ENCODE data around the gene NIT1. TPM values are rescaled to one million over a fixed set of nuclear protein-coding genes. Genes with fewer than 3 reads are reported as not detected.

The NIT1 gene
- total RNA-seq, 1 experiment from 2014 or later = 65.9 TPM

DNA sequence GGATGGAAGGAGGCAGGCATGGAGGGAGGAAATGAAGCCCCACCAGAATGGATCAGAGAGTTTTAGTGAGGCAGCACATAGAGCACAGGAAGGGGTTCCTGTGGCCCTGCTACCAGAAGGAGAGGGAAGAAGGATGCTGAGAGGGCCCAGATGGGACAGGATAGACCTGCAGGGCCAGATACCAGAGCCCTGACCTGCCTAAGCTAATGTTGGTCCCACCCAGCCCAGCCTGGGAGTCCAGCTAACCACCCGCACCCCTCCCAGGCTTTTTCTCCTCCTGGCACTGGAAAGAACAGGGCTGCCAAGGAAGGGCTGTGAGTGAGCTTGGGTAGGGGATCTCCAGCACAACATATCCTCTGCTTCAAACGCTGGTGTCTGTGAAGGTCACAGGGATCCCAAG is 35.4 kb upstream of the NIT1 start:
- H3K27ac ChIP-seq (ENCODE audit: low read depth, low read length) = peak overlapping the region; percentile 46
- ATAC-seq = no peak
- DNase-seq (ENCODE audit: low read depth, low spot score) = no peak
- intact Hi-C loops (cut with micrococcal nuclease) = no loop called here
- ChIA-PET CTCF (interaction anchor here (1.1 to 2.4 kb wide), 2 partner anchors 11 to 15 kb away, joined by 3 to 7 read pairs; no protein-coding TSS in a partner anchor), POLR2A (interaction anchor here (1.5 kb wide), 2 partner anchors 9 to 37 kb away, joined by 3 read pairs; partner anchors contain the start of gene USF1), RAD21 (ENCODE audit: low non-redundant PET in 1 of 2, low total read pairs in 2 of 2, uncharacterized antibody in 2 of 2, unreplicated experiment in 2 of 2) (no interaction called here)
- H3K36me3 ChIP-seq (ENCODE audit: control insufficient read depth in 1 of 2, insufficient read depth in 2 of 2, low read length in 2 of 2) = no peaks in the 10 kb centered on the region
- peaks cover 34 to 71% of the 10 kb centered on the region in 2 experiments for H3K4me1 ChIP-seq (ENCODE audit: control insufficient read depth in 1 of 2, insufficient read depth in 2 of 2, low read length in 2 of 2)
- H3K9me2 ChIP-seq (ENCODE audit: insufficient read depth) = no peaks in the 10 kb centered on the region
- no peaks in the 10 kb centered on the region for H4K20me1 ChIP-seq (ENCODE audit: insufficient read depth)
- peak overlapping the region; percentile 46 for H3K9ac ChIP-seq (ENCODE audit: low read length)
- TF ChIP-seq ELF1 (IDR thresholded peaks at IDR 0.05; ENCODE audit: borderline replicate concordance, low read depth) = no peak
- no peak for TF ChIP-seq TCF7L2 (IDR thresholded peaks at IDR 0.05; ENCODE audit: borderline replicate concordance, extremely low read depth, insufficient read depth, insufficient read length)
- no peak for TF ChIP-seq POLR2AphosphoS5 (IDR thresholded peaks at IDR 0.05; ENCODE audit: low read depth, low read length)
- no TSS peak for BruUV-seq (replicated peaks)
- no peaks in the 10 kb centered on the region for H3K27me3 ChIP-seq (ENCODE audit: insufficient read depth, low read length)
- peak overlapping the region in 1 of 2 experiments; percentile 40; a peak in 2 of 4 replicates for H3K4me3 ChIP-seq (replicated peaks in 1 of 2; ENCODE audit: low read depth in 1 of 2, low read length in 2 of 2)
- H2AFZ ChIP-seq (ENCODE audit: low read depth, low read length, poor library complexity, severe bottlenecking) = no peak overlapping the region
- H3K9me3 ChIP-seq (ENCODE audit: control insufficient read depth in 1 of 2, insufficient read depth in 1 of 2, low read depth in 1 of 2, low read length in 2 of 2) = no peaks in the 10 kb centered on the region
- peak overlapping the region; percentile 73 for H3K4me2 ChIP-seq (ENCODE audit: low read length)
- H3K79me2 ChIP-seq (ENCODE audit: insufficient read depth, low read length) = no peaks in the 10 kb centered on the region

- Histone ChIP-seq H3K4me1 (ENCODE audit: control insufficient read depth in 1 of 2, insufficient read depth in 2 of 2, low read length in 2 of 2) (peaks cover 34 to 78% of the 10 kb centered on the region in 2 experiments), H3K79me2 (ENCODE audit: insufficient read depth, low read length) (no peaks in the 10 kb centered on the region), H4K20me1 (ENCODE audit: insufficient read depth) (no peaks in the 10 kb centered on the region), H3K27ac (ENCODE audit: low read depth, low read length) (peak overlapping the region; percentile 46), H3K9me3 (ENCODE audit: control insufficient read depth in 1 of 2, insufficient read depth in 1 of 2, low read depth in 1 of 2, low read length in 2 of 2) (no peaks in the 10 kb centered on the region), H2AFZ (ENCODE audit: low read depth, low read length, poor library complexity, severe bottlenecking) (peak overlapping the region; percentile 56), H3K36me3 (ENCODE audit: control insufficient read depth in 1 of 2, insufficient read depth in 2 of 2, low read length in 2 of 2) (no peaks in the 10 kb centered on the region), H3K9me2 (ENCODE audit: insufficient read depth) (no peaks in the 10 kb centered on the region), H3K9ac (ENCODE audit: low read length) (peak overlapping the region; percentile 46), H3K4me3 (replicated peaks in 1 of 2; ENCODE audit: low read depth in 1 of 2, low read length in 2 of 2) (peak overlapping the region; percentile 11 to 40; a peak in 3 of 4 replicates), H3K27me3 (ENCODE audit: insufficient read depth, low read length) (no peaks in the 10 kb centered on the region), H3K4me2 (ENCODE audit: low read length) (peak overlapping the region; percentile 73)
- BruUV-seq (replicated peaks) = TSS peak; percentile 94
- CTCF ChIA-PET = interaction anchor here (1.1 to 2.4 kb wide), 2 partner anchors 11 to 14 kb away, joined by 3 to 7 read pairs; no protein-coding TSS in a partner anchor
- RAD21 ChIA-PET (ENCODE audit: low non-redundant PET in 1 of 2, low total read pairs in 2 of 2, uncharacterized antibody in 2 of 2, unreplicated experiment in 2 of 2) = interaction anchor here in 1 of 2 experiments (0.5 kb wide), 1 partner anchor 93 kb away, joined by 3 read pairs; no protein-coding TSS in a partner anchor
- DNase-seq (ENCODE audit: low read depth, low spot score) (peak; percentile 89), ATAC-seq (peak; percentile 94)
- POLR2A ChIA-PET = interaction anchor here (0.8 to 1.5 kb wide), 4 partner anchors 9 to 38 kb away, joined by 3 to 4 read pairs (median 3); partner anchors contain the start of gene USF1
- intact Hi-C loops (cut with micrococcal nuclease) = loop anchor here (1.0 kb wide), 1 partner anchor 32 kb away; no protein-coding TSS in a partner anchor
- TF ChIP-seq EGR1 (IDR thresholded peaks at IDR 0.05; ENCODE audit: low read depth) = no peak
- TF ChIP-seq FOSL1 (IDR thresholded peaks at IDR 0.05; ENCODE audit: low read depth) = no peak
- TF ChIP-seq REST (IDR thresholded peaks at IDR 0.05; ENCODE audit: low read depth) = no peak
- peak; percentile 40 for TF ChIP-seq ZFX (IDR thresholded peaks at IDR 0.05)
- no peak for TF ChIP-seq JUND (IDR thresholded peaks at IDR 0.05)
- no peak for TF ChIP-seq ELF1 (IDR thresholded peaks at IDR 0.05; ENCODE audit: borderline replicate concordance, low read depth)
- no peak for TF ChIP-seq CEBPB (IDR thresholded peaks at IDR 0.05; ENCODE audit: low read depth)
- no peak for TF ChIP-seq EZH2phosphoT487 (IDR thresholded peaks at IDR 0.05; ENCODE audit: borderline replicate concordance)
- TF ChIP-seq POLR2A (IDR thresholded peaks at IDR 0.05; ENCODE audit: borderline replicate concordance, extremely low read depth, insufficient read depth, insufficient read length) = no peak
- TF ChIP-seq POLR2AphosphoS5 (IDR thresholded peaks at IDR 0.05; ENCODE audit: low read depth, low read length) = peak; percentile 85
- TF ChIP-seq CBX3 (IDR thresholded peaks at IDR 0.05; ENCODE audit: low read depth) = no peak
- no peak for TF ChIP-seq CTCF (IDR thresholded peaks at IDR 0.05 in 2 of 3, conservative IDR thresholded peaks at IDR 0.05 in 1 of 3; ENCODE audit: borderline replicate concordance in 1 of 3, insufficient read depth in 1 of 3, low read depth in 2 of 3, low read length in 2 of 3)
- TF ChIP-seq RAD21 (IDR thresholded peaks at IDR 0.05; ENCODE audit: low read depth) = no peak
Measured at GRCh38 chr1:161082996-161083747, 34.7 kb upstream of the NIT1 start.

All from HCT116 (cell line).